Frontal cortex (tissue), 4 donors: ENCODE measurements around the gene CCL3. TPM values are rescaled to one million over a fixed set of nuclear protein-coding genes. Genes with fewer than 3 reads are reported as not detected.
"Not testable (repeated sequence)": the region's sequence is repeated elsewhere in the genome, so short reads cannot be mapped to it uniquely, and the experiment has no call there.

ENCODE experiments used
- DNase-seq, 2 donors: peaks; one replicate each; pipeline ENCODE4 v3.0.0; 2012; ENCODE audit warnings: low spot score in 2 of 2
- FAIRE-seq: peaks from 2 replicates; lab custom pipeline; 2012; peaks lifted over from hg19 to GRCh38; lab: Jason Lieb, UNC
- total RNA-seq: library from RNA; depleted of rRNA; stranded (reverse); fragments of >200 nt; gene quantifications from one replicate; pipeline ENCODE4 v1.2.3, GENCODE V29; 2014
- donor health status: control.
- donor health status: control.
- donor health status: control.

CCL3 gene
- total RNA-seq, 1 donor from 2014 or later = 2.0 TPM

DNA sequence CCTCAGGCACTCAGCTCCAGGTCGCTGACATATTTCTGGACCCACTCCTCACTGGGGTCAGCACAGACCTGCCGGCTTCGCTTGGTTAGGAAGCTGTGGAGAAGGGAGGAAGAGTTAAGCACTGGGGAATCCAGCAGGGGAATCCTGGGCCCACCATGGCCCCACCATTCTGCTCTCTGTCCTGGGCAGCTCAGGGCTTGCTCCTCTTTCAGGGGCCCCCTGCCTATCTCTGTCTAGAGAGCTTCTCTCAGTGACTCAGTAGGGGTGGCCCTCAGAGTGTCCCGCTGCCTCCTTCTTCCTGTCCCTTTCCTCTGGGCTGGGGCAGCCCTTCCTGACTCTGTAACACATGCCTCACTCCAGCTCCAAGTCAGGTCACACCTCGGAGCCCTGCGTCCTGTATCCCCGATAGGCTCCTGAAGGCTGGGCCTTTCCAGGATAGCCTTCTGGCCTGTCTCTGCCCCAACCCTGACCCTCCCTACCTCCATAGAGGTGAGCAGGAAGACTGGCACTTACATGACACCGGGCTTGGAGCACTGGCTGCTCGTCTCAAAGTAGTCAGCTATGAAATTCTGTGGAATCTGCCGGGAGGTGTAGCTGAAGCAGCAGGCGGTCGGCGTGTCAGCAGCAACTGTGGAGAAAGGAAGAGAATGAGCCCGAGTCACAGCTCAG is 1.1 kb downstream of the CCL3 start:
- no peak for FAIRE-seq
- DNase-seq = no peak

DNA sequence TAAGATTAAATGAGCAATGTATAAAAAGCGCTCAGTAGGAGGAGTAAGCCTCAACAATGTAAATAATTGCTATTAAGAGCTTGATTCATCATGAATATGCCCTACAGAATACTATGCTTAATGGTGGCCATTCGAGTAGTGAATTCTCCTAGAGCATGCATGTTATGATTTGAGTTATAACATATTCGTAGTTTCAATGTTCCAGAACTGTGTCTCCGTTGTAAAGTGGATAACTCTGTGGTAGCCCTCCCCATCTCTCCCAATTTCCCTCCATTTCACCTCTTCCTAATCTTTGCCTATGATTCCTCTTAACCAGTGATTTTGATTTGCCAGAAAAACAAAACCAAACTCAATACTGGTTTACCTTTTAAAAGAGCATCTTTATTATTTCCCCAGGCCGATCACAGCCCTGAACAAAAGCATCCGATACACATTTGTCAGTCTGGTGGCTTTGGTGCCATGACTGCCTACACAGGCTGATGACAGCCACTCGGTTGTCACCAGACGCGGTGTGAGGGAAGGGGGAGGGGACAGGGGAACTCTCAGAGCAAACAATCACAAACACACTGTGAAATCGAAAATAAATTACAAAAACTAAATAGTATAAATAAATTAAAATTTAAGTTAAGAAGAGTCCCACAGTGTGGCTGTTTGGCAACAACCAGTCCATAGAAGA is 1.9 kb downstream of the CCL3 start:
- DNase-seq, FAIRE-seq: not testable (repeated sequence)

DNA sequence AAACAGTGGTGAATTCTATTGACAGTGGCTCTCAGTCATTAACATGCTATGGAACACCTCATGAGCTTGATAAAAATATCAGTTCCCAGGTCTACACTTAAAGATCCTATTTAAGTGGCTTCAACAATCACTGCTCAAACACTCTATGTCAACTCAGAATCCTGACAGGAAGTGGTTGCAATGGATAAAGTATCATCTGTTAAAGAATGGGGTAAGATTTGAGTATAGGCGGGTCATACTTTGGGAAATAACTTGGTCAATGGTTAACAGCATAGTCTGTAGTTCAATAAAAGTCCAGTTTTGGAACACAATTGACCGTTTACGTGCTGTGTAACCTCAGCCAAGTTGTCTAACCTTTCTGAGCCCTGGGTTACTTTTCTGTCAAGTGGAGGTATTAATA is 2.5 kb downstream of the CCL3 start:
- FAIRE-seq, DNase-seq: not testable (repeated sequence)

DNA sequence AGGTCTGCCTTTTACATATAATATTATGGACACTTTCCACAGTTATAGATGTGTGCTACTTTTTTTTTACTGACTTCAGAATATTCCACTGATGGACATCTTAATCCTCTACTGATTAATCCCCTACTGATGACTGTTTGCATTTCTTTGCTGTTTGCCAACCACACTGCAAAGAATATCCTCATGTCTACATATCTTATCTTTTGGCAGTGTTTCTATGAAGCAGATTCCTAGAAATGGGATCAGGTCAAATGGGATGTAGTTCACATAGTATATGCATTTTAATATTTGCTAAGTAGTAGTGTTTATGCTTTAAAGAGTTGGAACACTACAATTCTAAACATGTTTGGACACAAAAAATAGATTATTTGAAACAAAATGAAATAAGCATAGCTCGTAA is 3.2 kb downstream of the CCL3 start:
- DNase-seq (no peak), FAIRE-seq (no peak)

DNA sequence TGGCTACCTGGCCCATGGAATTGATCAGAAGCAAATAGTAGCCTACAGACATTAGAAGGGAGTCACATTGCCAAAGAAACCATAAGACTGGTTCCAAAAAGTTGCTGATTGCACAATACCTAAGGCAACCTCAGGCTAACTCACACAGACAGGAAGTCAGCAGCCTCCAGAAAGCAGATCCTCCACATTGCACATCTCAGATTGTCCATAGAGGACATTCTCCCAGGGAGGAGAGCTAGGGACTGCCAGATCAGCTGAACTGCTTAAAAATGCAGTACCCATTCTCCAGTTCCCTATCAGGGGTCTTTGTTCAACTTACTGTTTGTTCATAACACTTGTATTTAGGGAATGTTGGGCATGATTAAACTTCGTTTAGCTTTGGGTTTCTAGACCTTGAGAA is 4.2 kb downstream of the CCL3 start:
- FAIRE-seq (no peak), DNase-seq (no peak)

GRCh38 chr17:36083691-36084090 is 6.3 kb downstream of the CCL3 start:
- not testable (repeated sequence) for FAIRE-seq, DNase-seq

GRCh38 chr17:36082482-36083120 is 7.3 kb downstream of the CCL3 start:
- not testable (repeated sequence) for DNase-seq, FAIRE-seq

DNA sequence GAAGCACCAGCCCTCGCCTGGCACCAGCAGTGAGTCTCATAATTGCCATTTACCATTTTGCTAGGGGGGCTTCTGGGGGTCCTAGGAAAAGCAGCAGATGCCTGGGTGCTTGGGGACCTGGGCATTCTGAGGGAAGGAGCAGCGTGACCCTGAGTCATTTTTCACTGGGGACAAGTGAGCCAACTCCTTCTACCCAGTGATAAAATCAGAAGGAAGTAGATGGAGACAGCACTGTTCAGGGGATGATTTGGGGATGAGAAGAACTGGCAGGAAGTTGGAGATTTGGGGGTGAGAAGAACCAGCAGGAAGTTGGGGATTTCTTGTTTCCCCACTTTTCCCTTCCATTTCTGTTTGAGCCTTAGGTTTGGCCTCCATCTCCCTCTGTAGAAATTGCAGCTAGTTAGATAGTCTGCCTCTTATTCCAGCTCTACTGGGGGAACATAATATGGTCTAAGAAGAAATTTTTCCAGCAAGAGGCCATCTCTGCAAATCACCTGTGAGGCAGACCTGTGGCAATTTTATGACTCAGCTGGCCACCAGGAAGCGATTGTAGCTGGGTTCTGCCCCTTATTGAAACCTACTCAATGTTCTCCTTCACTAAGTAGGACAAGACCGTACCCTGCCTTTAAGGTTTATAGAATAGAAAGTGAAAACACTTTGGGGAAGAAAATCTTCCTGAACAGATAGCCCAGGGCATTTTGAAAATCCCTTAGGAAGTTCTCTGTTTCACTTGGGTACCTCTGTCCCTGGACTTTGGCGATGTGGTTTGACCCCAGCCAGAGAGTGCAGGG is 8.1 kb downstream of the CCL3 start:
- DNase-seq, FAIRE-seq: not testable (repeated sequence)

GRCh38 chr17:36074365-36074764 is 15.6 kb downstream of the CCL3 start:
- FAIRE-seq = no peak
- no peak for DNase-seq

- no peak for FAIRE-seq
Observed at GRCh38 chr17:36072431-36073121, 17.4 kb downstream of the CCL3 start.

GRCh38 chr17:36071751-36072150 is 18.2 kb downstream of the CCL3 start:
- FAIRE-seq (no peak), DNase-seq (no peak)

More at GRCh38 chr17:36072431-36073121, 17.4 kb downstream of the CCL3 start:
- DNase-seq = peak in 1 of 2 donors; percentile 25

- DNase-seq (no peak), FAIRE-seq (no peak)
Observed at GRCh38 chr17:36070427-36070826, 19.5 kb downstream of the CCL3 start.

GRCh38 chr17:36069136-36069535 is 20.8 kb downstream of the CCL3 start:
- FAIRE-seq = no peak
- no peak for DNase-seq

DNA sequence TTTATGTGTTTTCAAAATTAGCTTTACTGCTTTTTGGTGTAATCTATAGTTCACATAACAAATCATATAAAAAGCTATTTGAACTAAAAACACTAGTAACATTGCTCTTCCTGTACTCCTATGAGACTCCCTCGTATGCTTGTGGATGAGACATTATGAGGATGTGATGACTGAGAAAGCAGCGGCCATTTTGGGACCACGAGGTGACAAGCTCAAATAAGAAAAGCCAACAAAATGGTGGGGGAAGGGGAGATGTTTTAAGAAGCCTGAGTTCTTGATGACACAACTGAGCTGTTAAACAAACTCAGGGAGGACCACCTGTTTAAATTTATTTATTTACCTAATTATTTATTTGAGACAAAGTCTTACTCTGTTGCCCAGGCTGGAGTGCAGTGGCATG is 21.4 kb downstream of the CCL3 start:
- no peak for FAIRE-seq

DNA sequence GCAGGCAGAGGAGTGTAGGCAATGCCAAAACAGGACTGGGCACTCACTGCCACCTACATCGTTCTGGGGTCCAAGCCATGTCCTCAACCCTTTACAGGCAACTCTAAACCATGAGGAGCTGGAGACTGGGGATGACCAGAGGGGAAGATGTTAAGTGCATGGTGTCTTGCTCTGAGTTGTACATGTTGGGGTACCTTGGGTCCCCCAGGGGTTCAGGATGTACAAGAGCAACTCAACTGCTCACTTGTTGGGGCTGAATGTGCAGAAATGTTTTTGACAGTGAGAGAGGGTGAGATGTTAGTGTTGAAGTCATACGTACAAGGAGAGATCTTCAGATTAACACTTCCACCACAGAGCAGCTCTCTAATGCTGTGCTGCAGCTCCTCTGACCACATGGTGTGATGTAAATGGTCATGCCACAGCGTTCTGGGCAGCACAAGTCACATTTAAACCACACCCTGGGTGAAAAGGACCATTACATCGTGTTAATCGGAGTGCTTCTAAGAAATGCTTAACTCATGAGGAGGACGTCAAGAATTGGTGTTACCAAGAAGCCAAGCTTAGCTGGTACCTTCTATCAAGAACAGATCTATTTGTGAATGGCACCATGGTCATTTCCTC is 23.5 kb downstream of the CCL3 start:
- FAIRE-seq (no peak), DNase-seq (no peak)

More for the DNA sequence above, 21.4 kb downstream of the CCL3 start:
- DNase-seq = no peak

DNA sequence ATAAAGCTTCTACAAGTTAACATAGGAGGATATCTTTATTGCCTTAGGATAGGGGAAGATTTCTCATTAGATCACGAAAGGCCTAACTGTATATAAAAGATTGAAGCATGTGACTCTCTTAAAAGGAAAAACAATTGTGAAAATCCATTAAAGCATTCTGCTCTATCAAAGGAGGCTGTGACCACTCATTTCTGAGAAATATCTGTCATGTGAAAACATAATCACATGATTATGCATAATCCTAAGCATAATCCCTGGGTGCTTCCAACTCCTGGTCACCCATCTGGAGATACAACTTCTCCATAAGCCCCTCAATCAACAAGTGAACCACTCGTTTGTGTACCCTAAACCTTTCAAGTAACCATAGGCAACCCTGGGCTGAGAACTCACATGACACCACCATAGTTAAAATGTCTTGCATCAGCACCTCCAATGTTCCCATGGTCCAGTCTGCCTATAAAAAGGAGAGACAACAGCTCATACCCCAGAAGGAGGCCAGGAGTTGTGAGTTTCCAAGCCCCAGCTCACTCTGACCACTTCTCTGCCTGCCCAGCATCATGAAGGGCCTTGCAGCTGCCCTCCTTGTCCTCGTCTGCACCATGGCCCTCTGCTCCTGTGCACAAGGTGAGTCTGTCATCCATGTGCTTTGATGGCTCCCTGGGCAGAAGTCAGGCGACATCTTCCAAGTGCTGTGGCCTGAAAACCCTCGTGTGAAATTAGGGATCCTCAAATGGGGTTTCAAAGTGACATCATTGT is 26.0 kb downstream of the CCL3 start, which contains the start of gene CCL18:
CCL18 (plus strand) TSS at position 487 of the 756 bp plus-strand sequence; CDS start at position 558, 71 bp downstream.
- no peak for DNase-seq
- FAIRE-seq = no peak

GRCh38 chr17:36060816-36061215 is 29.1 kb downstream of the CCL3 start:
- FAIRE-seq = no peak
- DNase-seq = no peak

- DNase-seq (no peak), FAIRE-seq (no peak)
Observed at GRCh38 chr17:36059406-36059805, 30.5 kb downstream of the CCL3 start.
